K562 (cell line): Measurements from ENCODE around the gene SCART1. TPM values are rescaled to one million over a fixed set of nuclear protein-coding genes. Genes with fewer than 3 reads are reported as not detected.

ENCODE experiments used
- ETS1 ChIP-seq: conservative IDR thresholded peaks from 2 replicates; pipeline ENCODE4 v1.6.1; 2011; ENCODE audit warnings: low read depth, mild to moderate bottlenecking, low read length; ENCODE audit not compliant: control insufficient read depth
- HBP1 ChIP-seq: fragments of 450-650 bp; formaldehyde crosslinking; IDR thresholded peaks from 2 replicates; pipeline ENCODE4 v1.4.0; 2022; ENCODE audit warnings: missing genetic modification characterization
- HMG20A ChIP-seq: fragments of 450-650 bp; formaldehyde crosslinking; conservative IDR thresholded peaks from 2 replicates; pipeline ENCODE4 v1.4.0; 2020; ENCODE audit warnings: mild to moderate bottlenecking, mixed read lengths
- KDM1A ChIP-seq, 2 experiments: fragments of 450-650 bp; IDR thresholded peaks; 2 replicates each; pipeline ENCODE4 v1.6.1; 2016; ENCODE audit warnings: mild to moderate bottlenecking in 2 of 2
- KDM5B ChIP-seq: fragments of 200-600 bp; sonication (generic); IDR thresholded peaks from 2 replicates; pipeline ENCODE4 v1.6.1; 2012; ENCODE audit warnings: low read depth, mild to moderate bottlenecking, moderate library complexity, low read length, control low read depth, inconsistent platforms; ENCODE audit not compliant: insufficient replicate concordance
- MTF1 ChIP-seq: fragments of 250-450 bp; sonication (Bioruptor Pico); IDR thresholded peaks from 2 replicates; pipeline ENCODE4 v1.9.0; 2021; ENCODE audit warnings: moderate library complexity, mild to moderate bottlenecking, inconsistent platforms, borderline replicate concordance
- RAD21 ChIP-seq, 2 experiments: fragments of 250-450 bp in 1 of 2; fragments of 450-650 bp in 1 of 2; sonication (Bioruptor Pico) in 1 of 2; formaldehyde crosslinking in 1 of 2; IDR thresholded peaks in 1 of 2; conservative IDR thresholded peaks in 1 of 2; 2 replicates each; pipeline versions ENCODE4 v1.4.0 to v1.8.0; 2020 to 2022; ENCODE audit warnings: mild to moderate bottlenecking in 2 of 2, moderate library complexity in 1 of 2
- RFX1 ChIP-seq: fragments of 450-650 bp; IDR thresholded peaks from 2 replicates; pipeline ENCODE4 v1.6.1; 2016; ENCODE audit warnings: mild to moderate bottlenecking, moderate library complexity
- RNF219 ChIP-seq: fragments of 250-450 bp; sonication (Bioruptor Pico); IDR thresholded peaks from 2 replicates; pipeline ENCODE4 v1.5.0; 2022; ENCODE audit warnings: mild to moderate bottlenecking
- ZNF384 ChIP-seq: IDR thresholded peaks from 2 replicates; pipeline ENCODE4 v1.6.1; 2012; ENCODE audit warnings: low read depth, low read length, improper control_type of control experiment
- ZNF512 ChIP-seq: IDR thresholded peaks from 2 replicates; pipeline ENCODE4 v1.6.1; 2016; ENCODE audit warnings: missing genetic modification characterization, missing compliant biosample characterization
- ZNF592 ChIP-seq: fragments of 450-650 bp; IDR thresholded peaks from 2 replicates; pipeline ENCODE4 v1.6.1; 2017; ENCODE audit warnings: antibody characterized with exemption, mild to moderate bottlenecking
- polyA plus RNA-seq, 8 experiments: library from polyadenylated mRNA; depleted of rRNA in 4 of 8; stranded (reverse) in 5 of 8; unstranded in 3 of 8; fragments of >200 nt; fragmentation: Nextera tagmentation in 2 of 8; fragmentation: Illumina TruSeq in 1 of 8; extraction: Ambion mirVana in 2 of 8; extraction: Trizol in 1 of 8; gene quantifications; 2 replicates each; pipeline versions ENCODE4 v1.2.1 to v1.2.3, GENCODE V29; 2011 to 2014; ENCODE audit warnings: inconsistent platforms in 1 of 8, missing spikeins in 1 of 8
- total RNA-seq, 7 experiments: library from RNA; depleted of rRNA in 6 of 7; stranded (reverse); fragments of >200 nt in 6 of 7; fragmentation: Illumina TruSeq in 2 of 7; extraction: Trizol in 2 of 7; gene quantifications; 2 replicates each; pipeline versions ENCODE4 v1.2.1 to v1.2.3, GENCODE V29; 2011 to 2021; ENCODE audit warnings: low replicate concordance in 1 of 7

SCART1 gene
- total and polyA plus RNA-seq, 9 of the 15 experiments (the other 6 are each of a cell fraction or from before 2014, with no cell fraction given): 0.18 to 6.5 (median 4.5) TPM

- no peak for TF ChIP-seq ZNF512 (tag)
- TF ChIP-seq MTF1 (CRISPR knock-in tag): no peak
- no peak for TF ChIP-seq ZNF384
- no peak for TF ChIP-seq ZNF592
- TF ChIP-seq RNF219 (CRISPR knock-in tag): no peak
- TF ChIP-seq KDM5B: no peak
- TF ChIP-seq KDM1A (IDR thresholded peaks at IDR 0.05): no peak
- no peak for TF ChIP-seq RAD21 (CRISPR knock-in tag; conservative IDR thresholded peaks at IDR 0.05 in 1 of 2, IDR thresholded peaks at IDR 0.05 in 1 of 2)
- TF ChIP-seq ETS1: no peak
- TF ChIP-seq HBP1 (CRISPR knock-in tag): no peak
- no peak for TF ChIP-seq HMG20A
- TF ChIP-seq RFX1: no peak
Observed at GRCh38 chr10:133488354-133488753, 34.6 kb downstream of the SCART1 start (continued).
